ENCODE results near the gene RBMX.
"Not testable (repeated sequence)": the region's sequence is repeated elsewhere in the genome, so short reads cannot be mapped to it uniquely, and the experiment has no call there.

RBMX gene

DNA sequence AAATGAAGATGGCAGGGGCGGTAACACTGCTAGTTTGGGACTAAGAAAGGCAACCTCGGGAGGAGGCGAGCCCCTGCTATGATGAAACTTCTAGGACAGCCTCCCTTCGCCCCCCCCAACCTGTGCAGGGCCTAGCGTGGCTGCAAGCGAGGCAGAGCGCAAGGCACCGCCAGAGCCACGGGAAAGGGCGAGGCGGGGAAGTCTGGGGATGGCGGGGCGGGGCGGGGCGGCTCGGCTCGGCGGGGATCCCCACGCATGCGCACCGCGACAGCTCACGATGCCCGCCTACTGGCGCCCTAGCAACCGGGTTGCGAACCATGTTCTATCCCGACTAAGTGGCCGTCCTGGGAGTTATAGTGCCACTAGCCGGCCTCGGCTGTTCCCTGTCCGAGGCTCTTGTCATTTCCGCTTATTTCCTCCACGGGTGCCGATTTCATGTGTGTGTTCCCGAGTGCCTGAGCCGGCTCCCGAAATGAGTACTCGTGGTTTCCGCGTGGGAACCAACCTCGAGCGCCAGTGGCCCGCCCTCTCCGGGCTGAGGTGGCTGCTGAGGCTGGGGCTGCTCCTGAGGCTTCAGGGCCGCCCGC lies 28.7 kb upstream of the RBMX start:
- TF ChIP-seq, protein P1, sequence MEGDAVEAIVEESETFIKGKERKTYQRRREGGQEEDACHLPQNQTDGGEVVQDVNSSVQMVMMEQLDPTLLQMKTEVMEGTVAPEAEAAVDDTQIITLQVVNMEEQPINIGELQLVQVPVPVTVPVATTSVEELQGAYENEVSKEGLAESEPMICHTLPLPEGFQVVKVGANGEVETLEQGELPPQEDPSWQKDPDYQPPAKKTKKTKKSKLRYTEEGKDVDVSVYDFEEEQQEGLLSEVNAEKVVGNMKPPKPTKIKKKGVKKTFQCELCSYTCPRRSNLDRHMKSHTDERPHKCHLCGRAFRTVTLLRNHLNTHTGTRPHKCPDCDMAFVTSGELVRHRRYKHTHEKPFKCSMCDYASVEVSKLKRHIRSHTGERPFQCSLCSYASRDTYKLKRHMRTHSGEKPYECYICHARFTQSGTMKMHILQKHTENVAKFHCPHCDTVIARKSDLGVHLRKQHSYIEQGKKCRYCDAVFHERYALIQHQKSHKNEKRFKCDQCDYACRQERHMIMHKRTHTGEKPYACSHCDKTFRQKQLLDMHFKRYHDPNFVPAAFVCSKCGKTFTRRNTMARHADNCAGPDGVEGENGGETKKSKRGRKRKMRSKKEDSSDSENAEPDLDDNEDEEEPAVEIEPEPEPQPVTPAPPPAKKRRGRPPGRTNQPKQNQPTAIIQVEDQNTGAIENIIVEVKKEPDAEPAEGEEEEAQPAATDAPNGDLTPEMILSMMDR (IDR thresholded peaks at IDR 0.05; ENCODE audit: extremely low read depth, missing control alignments): no peak
- peak; percentile 85 for DNase-seq (ENCODE audit: low spot score)

DNA sequence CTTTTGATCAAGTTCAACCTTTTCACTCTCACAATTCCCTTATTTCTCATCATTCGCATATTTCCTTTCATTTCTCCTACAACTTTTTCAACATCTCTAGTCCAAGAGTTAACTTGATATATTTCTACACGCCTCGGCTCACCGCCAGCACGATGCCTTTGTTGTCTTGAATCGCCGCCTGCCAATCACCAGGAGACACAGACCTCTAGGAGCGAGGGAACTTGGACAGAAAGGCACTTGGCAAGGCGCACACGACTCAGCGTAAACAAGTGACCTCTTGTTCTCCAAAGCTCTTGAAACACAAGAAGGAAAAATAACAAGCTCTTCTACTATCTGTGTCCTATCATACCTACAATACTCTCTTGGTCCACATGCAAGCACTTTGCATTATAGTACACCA lies 27.1 kb upstream of the RBMX start:
- no peak for DNase-seq (ENCODE audit: low spot score)
- TF ChIP-seq, protein P1 (IDR thresholded peaks at IDR 0.05; ENCODE audit: extremely low read depth, missing control alignments): no peak

DNA sequence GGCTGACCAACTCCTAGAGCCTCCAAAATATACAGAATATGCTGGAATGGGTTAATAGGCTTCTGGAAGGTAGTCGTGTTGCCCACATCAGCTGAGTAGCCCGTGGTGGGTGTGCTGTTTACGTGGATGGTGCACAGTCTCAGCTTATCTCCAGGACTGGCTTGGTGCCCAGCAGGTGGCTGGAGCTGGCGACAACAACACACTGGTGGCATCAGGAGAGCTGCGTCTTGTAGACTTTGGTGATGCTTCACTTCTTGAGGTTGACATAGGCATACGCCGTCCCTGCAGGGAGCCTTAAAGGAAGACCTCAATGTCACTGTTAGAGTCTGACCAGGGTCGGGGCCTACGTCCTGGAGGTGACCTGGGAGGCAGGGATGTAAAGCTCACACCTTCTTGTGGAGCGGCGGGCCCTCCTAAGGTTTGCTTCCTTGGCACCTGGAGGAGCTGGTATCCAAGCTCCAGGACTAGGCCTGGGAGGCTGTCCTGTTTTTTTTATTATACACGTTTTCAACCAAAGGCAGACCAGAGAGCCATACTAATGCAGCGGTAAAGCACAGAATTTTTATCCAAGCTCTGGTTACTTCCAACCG lies 26.5 kb upstream of the RBMX start:
- DNase-seq (ENCODE audit: low spot score): no peak
- TF ChIP-seq, protein P1 (IDR thresholded peaks at IDR 0.05; ENCODE audit: extremely low read depth, missing control alignments): no peak

DNA sequence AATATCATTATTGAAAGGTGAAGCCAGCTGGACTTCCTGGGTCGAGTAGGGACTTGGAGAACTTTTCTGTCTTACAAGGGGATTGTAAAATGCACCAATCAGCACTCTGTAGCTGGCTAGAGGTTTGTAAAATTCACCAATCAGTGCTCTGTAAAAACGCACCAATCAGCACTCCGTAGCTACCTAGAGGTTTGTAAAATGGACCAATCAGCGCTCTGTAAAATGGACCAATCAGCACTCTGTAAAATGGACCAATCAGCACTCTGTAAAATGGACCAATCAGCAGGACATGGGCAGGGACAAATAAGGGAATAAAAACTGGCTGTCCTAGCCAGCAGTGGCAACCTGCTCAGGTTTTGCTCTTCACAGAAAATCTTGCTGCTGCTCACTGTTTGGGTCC lies 23.5 kb upstream of the RBMX start:
- not testable (repeated sequence) for DNase-seq (ENCODE audit: low spot score)

DNA sequence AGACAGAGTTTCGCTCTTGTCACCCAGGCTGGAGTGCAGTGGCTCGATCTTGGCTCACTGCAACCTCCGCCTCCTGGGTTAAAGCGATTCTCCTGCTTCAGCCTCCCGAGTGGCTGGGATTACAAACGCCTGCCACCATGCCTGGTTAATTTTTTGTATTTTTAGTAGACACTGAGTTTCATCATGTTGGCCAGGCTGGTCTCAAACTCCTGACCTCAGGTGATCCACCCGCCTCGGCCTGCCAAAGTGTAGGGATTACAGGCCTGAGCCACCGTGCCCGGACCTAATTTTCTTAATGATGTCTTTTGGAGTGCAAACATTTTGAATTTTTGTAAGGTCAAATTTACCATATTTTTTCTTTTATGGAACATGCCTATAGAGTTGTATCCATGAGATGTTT lies 19.5 kb upstream of the RBMX start:
- DNase-seq (ENCODE audit: low spot score): not testable (repeated sequence)

DNA sequence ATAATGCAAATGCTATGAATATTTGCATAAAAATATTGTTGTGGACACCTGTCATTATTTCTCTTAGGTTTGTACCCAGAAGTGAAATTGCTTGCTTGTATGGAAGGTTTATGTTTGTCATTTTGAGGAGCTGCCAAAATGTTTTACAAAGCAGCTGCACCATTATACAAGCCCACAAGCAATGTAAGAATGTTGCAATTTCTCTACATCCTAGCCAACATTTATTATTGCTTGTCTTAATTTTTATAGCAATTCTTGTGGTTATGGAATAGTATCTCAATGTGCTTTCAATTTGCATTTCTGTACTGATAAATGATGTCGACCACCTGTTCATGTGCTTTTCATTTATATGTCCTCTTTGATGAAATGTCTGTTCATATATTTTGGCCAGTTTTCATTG lies 18.7 kb upstream of the RBMX start:
- TF ChIP-seq, protein P1 (IDR thresholded peaks at IDR 0.05; ENCODE audit: extremely low read depth, missing control alignments): no peak
- DNase-seq (ENCODE audit: low spot score): no peak

DNA sequence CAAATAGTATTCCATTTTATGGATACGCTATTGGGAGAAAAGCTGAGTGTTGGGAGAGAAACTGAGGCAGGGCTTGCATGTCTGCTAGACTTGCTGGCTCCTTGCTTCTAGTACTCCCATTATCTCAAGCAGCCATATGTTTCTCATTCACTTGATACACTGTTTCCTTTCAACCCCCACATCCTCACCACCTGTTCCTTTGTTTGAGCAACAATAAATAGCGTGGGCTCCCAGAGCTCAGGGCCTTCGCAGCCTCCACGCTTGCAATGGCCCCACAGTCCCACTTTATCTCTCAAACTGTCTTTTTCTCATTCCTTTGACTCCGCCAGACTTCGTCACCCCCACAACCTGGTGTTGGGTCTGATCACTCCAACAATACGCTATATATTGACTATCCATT lies 18.2 kb upstream of the RBMX start:
- not testable (repeated sequence) for DNase-seq (ENCODE audit: low spot score)

DNA sequence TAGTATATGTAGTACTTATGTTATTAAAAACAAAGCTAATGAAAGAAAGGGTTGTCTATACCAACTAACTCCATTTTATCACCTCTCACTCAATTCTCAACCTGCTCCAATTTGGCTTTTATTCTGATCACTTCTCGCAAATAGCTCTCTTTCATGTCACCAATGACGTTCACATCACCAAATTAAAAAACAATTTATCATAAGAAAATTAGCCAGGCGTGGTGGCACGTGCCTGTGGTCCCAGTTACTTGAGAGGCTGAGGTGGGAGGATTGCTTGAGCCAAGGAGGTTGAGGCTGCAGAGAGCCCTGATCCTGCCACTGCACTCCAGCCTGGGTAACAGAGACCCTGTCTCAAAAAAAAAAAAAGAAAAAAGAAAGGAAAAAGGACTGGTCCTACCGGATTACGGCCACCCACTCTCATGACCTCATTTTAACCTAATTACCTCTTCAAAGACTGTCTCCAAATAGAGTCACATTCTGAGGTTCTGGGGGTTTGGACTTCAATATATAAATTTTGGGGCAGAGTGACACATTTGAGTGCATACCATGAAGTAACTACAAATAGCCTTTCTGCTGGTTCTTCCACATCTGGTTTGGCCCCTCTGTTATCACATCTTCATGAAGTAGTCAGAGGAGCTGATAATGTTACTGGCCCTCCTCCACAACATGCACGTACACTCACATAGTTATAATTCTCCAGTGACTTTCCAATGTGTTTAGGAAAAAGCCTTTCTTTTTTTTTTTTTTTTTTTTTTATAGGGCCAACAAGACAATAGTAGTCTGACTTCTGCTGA lies 15.8 kb upstream of the RBMX start:
- DNase-seq (ENCODE audit: low spot score): no peak
- TF ChIP-seq, protein P1 (IDR thresholded peaks at IDR 0.05; ENCODE audit: extremely low read depth, missing control alignments): no peak

DNA sequence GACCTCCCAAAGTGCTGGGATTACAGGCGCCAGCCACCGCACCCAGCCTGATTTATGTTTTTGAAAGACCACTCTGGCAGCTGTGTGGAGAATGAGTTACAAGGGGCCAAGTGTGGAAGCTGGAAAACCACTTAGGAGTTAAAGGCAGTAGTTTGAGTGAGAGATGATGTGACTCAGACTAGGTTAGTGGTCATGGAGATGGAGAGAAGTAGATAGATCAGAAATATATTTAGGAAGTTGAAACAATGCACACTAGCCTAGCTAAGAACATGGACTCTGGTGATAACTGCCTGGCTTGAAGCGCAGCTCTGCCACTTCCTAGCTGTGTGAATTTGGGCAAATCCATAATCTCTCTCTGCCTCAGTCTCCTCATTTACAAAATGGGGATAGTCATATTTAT lies 11.9 kb upstream of the RBMX start:
- TF ChIP-seq, protein P1 (IDR thresholded peaks at IDR 0.05; ENCODE audit: extremely low read depth, missing control alignments): no peak
- no peak for DNase-seq (ENCODE audit: low spot score)

DNA sequence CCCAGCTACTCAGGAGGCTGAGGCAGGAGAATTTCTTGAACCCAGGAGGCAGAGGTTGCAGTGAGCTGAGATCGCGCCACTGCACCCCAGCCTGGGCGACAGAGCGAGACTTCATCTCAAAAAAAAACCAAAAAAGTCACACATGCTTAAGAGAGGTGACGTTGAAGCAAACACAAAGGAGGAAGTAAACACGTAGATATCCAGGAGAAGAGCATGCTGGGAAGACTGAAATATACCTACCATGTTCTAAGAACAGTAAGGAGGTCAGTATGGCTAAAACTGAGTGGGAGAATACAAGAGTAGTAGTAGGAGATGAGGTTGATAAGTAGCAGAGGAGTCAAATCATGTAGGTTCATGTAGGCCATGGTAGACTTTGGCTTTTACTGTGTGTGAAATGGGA lies 10.1 kb upstream of the RBMX start:
- DNase-seq (ENCODE audit: low spot score): not testable (repeated sequence)

All from GM20000 (cell line).